Transverse colon (tissue), 3 donors: ENCODE measurements around the gene GPR148.

Source experiments
- CTCF ChIP-seq, 5 experiments: fragments of 200-600 bp in 3 of 5; fragments of 450-650 bp in 2 of 5; sonication (generic) in 3 of 5; IDR thresholded peaks; 1 replicate in 2 of 5; 2 replicates in 3 of 5; pipeline ENCODE4 v1.5.1; 2016 to 2017; ENCODE audit warnings: antibody characterized with exemption in 5 of 5, inconsistent platforms in 3 of 5, mild to moderate bottlenecking in 2 of 5, moderate library complexity in 1 of 5
- EP300 ChIP-seq: sonication (generic); formaldehyde crosslinking; IDR thresholded peaks from one replicate; pipeline ENCODE4 v1.6.1; 2017; ENCODE audit warnings: antibody characterized with exemption, low read depth

- TF ChIP-seq CTCF (IDR thresholded peaks at IDR 0.05) (no peak), EP300 (no peak)
These were observed 741 bp downstream of the GPR148 start for GRCh38 chr2:130729322-130730299.
